Erythroblast (primary cell): ENCODE data around the gene LCN12.

Experiments used
- GATA1 ChIP-seq: IDR thresholded peaks from 2 replicates; pipeline ENCODE4 v1.6.1; 2011; ENCODE audit warnings: low read depth, mild to moderate bottlenecking, control low read depth, low read length, moderate library complexity
- POLR2A ChIP-seq: IDR thresholded peaks from 2 replicates; pipeline ENCODE4 v1.6.1; 2011; ENCODE audit warnings: mild to moderate bottlenecking, low read length

GRCh38 chr9:136956604-136957003, 4.5 kb downstream of the LCN12 start:
- TF ChIP-seq POLR2A (no peak), GATA1 (no peak)
